Right atrium auricular region (tissue), 2 donors: Measurements from ENCODE around the gene GBX1. TPM values are rescaled to one million over a fixed set of nuclear protein-coding genes. Genes with fewer than 3 reads are reported as not detected.

Experiments
- DNase-seq: peaks from one replicate; pipeline ENCODE4 v3.0.0-alpha.2; 2019; ENCODE audit warnings: low spot score
- H3K27ac ChIP-seq, 2 donors: fragments of 200-600 bp; sonication (generic); 1 replicate in 1 of 2; 2 replicates in 1 of 2; pipeline ENCODE4 v1.5.1; 2016 to 2019
- H3K27me3 ChIP-seq, 2 donors: fragments of 200-600 bp; sonication (generic); one replicate each; pipeline versions ENCODE4 v1.5.1 to v1.6.0; 2017 to 2019
- H3K36me3 ChIP-seq: fragments of 200-600 bp; sonication (generic); one replicate; pipeline ENCODE4 v1.5.1; 2016
- H3K4me1 ChIP-seq, 2 donors: fragments of 200-600 bp; sonication (generic); one replicate each; pipeline versions ENCODE4 v1.5.1 to v1.6.0; 2017 to 2019
- H3K4me3 ChIP-seq, 2 donors: fragments of 200-600 bp; sonication (generic); 1 replicate in 1 of 2; 2 replicates in 1 of 2; pipeline ENCODE4 v1.5.1; 2017 to 2019; ENCODE audit warnings: mild to moderate bottlenecking in 1 of 2, moderate library complexity in 1 of 2
- H3K9me3 ChIP-seq, 2 donors: fragments of 200-600 bp; sonication (generic); one replicate each; pipeline ENCODE4 v1.5.1; 2019
- CTCF ChIP-seq, 2 donors: fragments of 200-600 bp; sonication (generic); IDR thresholded peaks; one replicate each; pipeline ENCODE4 v1.5.1; 2019; ENCODE audit warnings: antibody characterized with exemption in 2 of 2
- total RNA-seq, 2 donors: library from RNA; depleted of rRNA; stranded (reverse); fragments of >200 nt; gene quantifications; one replicate each; pipeline ENCODE4 v1.1.0, GENCODE V29; 2016

Gene GBX1
- total RNA-seq, 2 donors from 2014 or later = not detected

- TF ChIP-seq CTCF (IDR thresholded peaks at IDR 0.05) = no peak
- H3K9me3 ChIP-seq = no peaks in the 10 kb centered on the region
- H3K4me1 ChIP-seq = peaks cover 0 to 34% of the 10 kb centered on the region in 2 donors
- no peak overlapping the region for H3K4me3 ChIP-seq
- no peaks in the 10 kb centered on the region for H3K27me3 ChIP-seq
- no peak overlapping the region for H3K27ac ChIP-seq
- peaks cover 8% of the 10 kb centered on the region for H3K36me3 ChIP-seq
- no peak for DNase-seq
Observed at GRCh38 chr7:151113344-151114150, 53.9 kb downstream of the GBX1 start.

- TF ChIP-seq CTCF (IDR thresholded peaks at IDR 0.05) = peak; percentile 87 to 96
- H3K27ac ChIP-seq = no peak overlapping the region
- H3K4me3 ChIP-seq = no peak overlapping the region
- H3K9me3 ChIP-seq = no peaks in the 10 kb centered on the region
- DNase-seq = peak; percentile 85
- no peaks in the 10 kb centered on the region for H3K27me3 ChIP-seq
- no peaks in the 10 kb centered on the region for H3K36me3 ChIP-seq
- H3K4me1 ChIP-seq = peaks cover 0 to 33% of the 10 kb centered on the region in 2 donors
Observed at GRCh38 chr7:151110941-151111645, 56.4 kb downstream of the GBX1 start.

- Histone ChIP-seq H3K4me3 (no peak overlapping the region), H3K27ac (peak overlapping the region; percentile 1 to 51), H3K9me3 (no peaks in the 10 kb centered on the region), H3K27me3 (no peaks in the 10 kb centered on the region), H3K4me1 (peaks cover 0 to 26% of the 10 kb centered on the region in 2 donors), H3K36me3 (no peaks in the 10 kb centered on the region)
- no peak for DNase-seq
- TF ChIP-seq CTCF (IDR thresholded peaks at IDR 0.05) = no peak
Observed at GRCh38 chr7:151110236-151110940, 57.1 kb downstream of the GBX1 start.

- Histone ChIP-seq H3K27ac (peak overlapping the region; percentile 1 to 51), H3K36me3 (peaks cover 4% of the 10 kb centered on the region), H3K9me3 (no peaks in the 10 kb centered on the region), H3K4me3 (no peak overlapping the region), H3K4me1 (peaks cover 0 to 25% of the 10 kb centered on the region in 2 donors), H3K27me3 (no peaks in the 10 kb centered on the region)
- no peak for TF ChIP-seq CTCF (IDR thresholded peaks at IDR 0.05)
- peak; percentile 76 for DNase-seq
Observed at GRCh38 chr7:151109094-151110048, 58.1 kb downstream of the GBX1 start.

GRCh38 chr7:151107882-151108281 lies 59.6 kb downstream of the GBX1 start:
- peaks cover 0 to 18% of the 10 kb centered on the region in 2 donors for H3K4me1 ChIP-seq
- H3K27ac ChIP-seq = no peak overlapping the region
- H3K27me3 ChIP-seq = no peaks in the 10 kb centered on the region
- no peak for TF ChIP-seq CTCF (IDR thresholded peaks at IDR 0.05)
- peaks cover 4% of the 10 kb centered on the region for H3K36me3 ChIP-seq
- no peaks in the 10 kb centered on the region for H3K9me3 ChIP-seq
- DNase-seq = no peak
- H3K4me3 ChIP-seq = no peak overlapping the region
